HG02571 (cell line): ENCODE measurements around the gene ZBTB9.
"Not testable (repeated sequence)": the region's sequence is repeated elsewhere in the genome, so short reads cannot be mapped to it uniquely, and the experiment has no call there.

Experiments used
- ATAC-seq: cut with Tn5 transposase; IDR thresholded peaks from one replicate; pipeline ENCODE4 v1.9.1; 2021; ENCODE audit warnings: mild to moderate bottlenecking, moderate library complexity; ENCODE audit not compliant: unreplicated experiment

ZBTB9 gene

DNA sequence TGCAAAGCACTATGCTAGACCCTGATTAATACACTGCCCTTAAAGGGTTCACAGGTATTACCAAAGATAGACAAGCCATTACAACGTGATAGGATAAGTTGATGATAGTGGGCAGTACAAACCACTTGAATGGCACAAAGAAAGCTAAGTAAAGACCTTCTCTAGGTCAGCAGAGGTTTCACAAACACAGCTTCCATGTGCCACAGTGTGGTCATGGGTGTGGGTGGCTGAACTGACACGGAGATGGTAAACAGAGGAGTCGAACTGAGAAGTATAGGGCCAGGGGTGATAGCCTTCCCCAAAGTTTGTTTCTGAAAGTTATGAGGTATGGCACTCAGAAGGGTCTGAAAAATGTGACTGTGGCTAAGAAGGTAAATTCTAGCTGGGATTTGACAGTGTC lies 4.3 kb downstream of the ZBTB9 start:
- ATAC-seq = no peak

DNA sequence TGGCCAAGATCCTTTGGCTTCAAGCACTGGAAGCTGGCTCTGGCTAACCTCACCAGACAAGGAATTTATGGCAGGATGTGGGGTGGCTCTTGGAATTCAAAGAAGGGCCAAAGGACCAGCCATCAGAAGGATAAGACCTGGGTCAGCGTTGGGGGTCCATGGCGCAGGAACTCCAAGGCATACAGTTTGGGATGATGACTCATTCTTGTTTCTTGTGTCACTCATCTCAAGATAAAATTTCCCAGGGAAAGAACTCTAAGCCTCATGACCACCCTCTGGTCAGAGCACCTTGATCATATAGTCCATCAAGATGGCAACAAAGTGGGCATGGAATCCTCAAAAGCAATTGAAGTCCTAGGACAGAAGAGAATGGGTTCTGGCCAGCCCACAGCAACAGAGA lies 4.8 kb downstream of the ZBTB9 start:
- ATAC-seq = no peak

DNA sequence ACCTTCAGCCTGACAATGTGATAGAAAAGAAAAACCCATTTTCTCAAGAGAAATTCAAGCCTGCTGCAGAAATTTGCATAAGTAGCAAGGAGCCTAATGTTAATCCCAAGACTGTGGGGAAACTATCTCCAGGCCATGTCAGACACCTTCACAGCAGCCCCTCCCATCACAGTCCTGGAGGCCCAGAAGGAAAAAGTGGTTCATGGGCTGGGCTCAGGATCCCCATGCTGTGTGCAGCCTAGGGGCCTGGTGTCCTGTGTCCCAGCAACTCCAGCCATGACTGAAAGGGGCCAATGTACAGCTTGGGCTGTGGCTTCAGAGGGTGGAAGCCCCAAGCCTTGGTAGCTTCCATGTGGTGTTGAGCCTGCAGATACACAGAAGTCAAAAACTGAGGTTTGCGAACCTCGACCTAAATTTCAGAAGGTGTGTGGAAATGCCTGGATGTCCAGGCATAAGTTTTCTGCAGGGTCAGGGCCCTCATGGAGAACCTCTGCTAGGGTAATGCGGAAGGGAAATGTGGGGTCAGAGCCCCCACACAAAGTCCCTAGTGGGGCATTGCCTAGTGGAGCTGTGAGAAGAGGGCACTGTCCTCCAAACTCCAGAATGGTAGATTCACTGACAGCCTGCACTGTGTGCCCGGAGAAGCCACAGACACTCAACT lies 11.8 kb downstream of the ZBTB9 start:
- no peak for ATAC-seq

DNA sequence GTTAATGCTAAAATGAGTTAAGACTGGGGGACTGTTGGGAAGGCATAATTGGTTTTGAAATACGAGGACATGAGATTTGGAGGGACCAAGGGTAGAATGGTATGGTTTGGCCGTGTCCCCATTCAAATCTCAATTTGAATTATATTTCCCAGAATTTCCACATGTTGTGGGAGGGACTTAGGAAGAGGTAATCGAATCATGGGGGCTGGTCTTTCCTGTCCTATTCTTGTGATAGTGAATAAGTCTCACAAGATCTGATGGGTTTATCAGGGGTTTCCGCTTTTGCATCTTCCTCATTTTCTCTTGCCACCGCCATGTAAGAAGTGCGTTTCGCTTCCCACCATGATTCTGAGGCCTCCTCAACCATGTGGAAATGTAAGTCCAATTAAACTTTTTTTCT lies 12.7 kb downstream of the ZBTB9 start:
- no peak for ATAC-seq

DNA sequence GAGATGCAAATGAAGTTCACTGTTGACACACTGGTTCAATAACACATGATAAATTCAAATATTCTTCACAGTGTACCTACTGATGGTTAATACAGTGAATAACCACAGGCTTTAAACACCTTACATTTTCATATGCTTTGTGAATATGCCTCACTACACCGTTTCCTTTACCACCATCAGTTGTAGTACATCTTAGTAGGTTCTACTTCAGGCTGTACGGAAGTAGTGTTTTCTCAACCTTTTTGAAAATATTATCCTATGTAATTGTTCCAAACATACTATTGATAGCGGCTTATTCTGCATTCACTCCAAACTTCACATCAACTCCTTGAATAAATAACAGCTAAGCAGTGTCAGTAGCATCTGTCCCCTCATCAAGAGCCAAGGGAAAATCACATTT lies 15.3 kb downstream of the ZBTB9 start:
- ATAC-seq = no peak

DNA sequence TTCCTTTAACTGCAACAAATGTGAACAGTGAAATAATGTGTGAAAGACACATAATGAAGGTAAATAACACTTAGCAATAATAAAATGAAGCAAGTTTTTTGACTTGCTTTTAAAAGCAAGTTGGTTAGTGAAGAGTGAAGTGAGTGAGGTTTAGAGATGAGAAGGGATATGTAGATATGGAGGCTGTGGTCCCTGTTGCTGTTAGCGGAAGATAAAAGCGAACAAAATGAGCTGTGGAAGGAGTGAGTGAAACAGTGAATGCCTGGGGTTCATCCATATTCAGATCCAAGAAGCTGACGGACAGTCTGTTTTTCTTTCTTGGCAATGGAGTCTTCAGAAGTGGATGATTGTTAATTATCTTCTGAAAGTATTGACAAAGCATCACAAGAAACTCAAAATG lies 23.5 kb downstream of the ZBTB9 start:
- ATAC-seq = no peak

DNA sequence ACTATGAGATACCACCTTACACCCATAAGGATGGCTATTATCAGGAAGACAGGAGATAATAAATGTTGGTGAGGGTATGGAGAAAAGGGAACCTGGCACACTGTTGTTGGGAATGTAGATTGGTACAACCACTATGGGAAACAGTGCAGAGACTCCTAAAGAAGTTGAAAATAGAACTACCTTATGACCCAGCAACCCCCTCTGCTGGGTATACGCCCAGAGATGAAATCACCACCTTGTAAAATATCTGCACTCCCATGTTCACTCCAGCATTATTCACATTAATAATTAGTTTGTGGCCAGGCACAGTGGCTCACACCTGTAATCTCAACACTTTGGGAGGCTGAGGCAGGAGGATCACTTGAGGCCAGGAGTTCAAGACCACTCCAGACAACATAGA lies 26.8 kb downstream of the ZBTB9 start:
- ATAC-seq = no peak

DNA sequence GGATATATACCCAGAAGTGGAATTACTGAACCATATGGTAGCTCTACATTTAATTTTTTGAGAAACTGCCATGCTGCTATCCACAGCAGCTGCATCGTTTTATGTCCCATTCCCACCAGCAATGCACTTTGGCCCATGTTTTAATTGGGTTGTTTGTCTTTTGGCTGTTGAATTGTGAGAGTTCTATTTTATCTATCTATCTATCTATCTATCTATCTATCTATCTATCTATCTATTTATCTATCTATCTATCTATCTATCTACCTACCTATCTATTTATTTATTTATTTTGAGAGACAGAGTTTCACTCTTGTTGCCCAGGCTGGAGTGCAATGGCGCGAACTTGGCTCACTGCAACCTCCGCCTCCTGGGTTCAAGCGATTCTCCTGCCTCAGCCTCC lies 28.2 kb downstream of the ZBTB9 start:
- not testable (repeated sequence) for ATAC-seq

DNA sequence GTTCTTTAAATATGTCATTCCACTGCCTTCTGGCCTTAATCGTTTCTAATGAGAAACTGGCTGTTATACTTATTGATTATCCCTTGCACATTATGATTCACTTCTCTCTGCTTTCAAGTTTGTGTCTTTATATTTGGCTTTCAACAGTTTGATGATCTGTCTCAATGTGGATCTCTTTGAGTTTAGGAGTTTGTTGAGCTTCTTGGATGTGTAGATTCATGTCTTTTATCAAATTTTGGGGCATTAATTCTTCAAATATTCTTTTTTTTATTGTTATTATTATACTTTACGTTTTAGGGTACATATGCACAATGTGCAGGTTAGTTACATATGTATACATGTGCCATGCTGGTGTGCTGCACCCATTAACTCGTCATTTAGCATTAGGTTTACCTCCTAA lies 29.3 kb downstream of the ZBTB9 start:
- ATAC-seq = no peak

DNA sequence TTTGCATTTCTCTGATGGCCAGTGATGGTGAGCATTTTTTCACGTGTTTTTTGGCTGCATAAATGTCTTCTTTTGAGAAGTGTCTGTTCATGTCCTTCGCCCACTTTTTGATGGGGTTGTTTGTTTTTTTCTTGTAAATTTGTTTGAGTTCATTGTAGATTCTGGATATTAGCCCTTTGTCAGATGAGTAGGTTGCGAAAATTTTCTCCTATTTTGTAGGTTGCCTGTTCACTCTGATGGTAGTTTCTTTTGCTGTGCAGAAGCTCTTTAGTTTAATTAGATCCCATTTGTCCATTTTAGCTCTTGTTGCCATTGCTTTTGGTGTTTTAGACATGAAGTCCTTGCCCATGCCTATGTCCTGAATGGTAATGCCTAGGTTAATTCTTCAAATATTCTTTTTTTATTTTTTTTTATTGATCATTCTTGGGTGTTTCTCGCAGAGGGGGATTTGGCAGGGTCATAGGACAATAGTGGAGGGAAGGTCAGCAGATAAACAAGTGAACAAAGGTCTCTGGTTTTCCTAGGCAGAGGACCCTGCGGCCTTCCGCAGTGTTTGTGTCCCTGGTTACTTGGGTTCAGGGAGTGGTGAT lies 30.4 kb downstream of the ZBTB9 start:
- ATAC-seq = not testable (repeated sequence)

DNA sequence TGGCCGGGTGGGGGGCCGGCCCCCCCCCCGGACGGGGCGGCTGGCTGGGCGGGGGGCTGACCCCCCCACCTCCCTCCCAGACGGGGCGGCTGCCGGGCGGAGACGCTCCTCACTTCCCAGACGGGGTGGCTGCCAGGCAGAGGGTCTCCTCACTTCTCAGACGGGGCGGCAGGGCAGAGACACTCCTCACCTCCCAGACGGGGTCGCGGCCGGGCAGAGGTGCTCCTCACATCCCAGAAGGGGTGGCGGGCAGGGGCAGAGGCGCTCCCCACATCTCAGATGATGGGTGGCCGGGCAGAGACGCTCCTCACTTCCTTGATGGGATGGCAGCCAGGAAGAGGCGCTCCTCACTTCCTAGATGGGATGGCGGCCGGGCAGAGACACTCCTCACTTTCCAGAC lies 31.3 kb downstream of the ZBTB9 start:
- not testable (repeated sequence) for ATAC-seq

DNA sequence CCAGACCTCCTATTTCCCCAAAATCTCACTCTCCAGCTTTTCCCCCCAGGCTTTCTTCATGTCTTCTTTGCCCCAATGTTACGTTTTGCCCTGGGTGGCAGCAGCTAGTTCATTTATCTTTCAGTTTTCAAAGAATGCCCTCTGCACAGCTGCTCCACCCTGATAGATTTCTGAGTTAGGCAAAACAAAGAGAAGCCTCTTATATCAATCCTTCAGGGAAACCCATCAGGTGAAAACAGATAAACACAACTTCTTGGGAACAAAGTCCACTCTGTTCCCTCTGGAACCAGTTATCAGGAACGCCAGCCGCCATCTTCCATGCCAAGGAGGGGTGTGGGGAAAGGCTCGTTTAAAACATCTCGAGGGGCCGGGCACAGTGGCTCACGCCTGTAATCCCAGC lies 34.0 kb downstream of the ZBTB9 start:
- ATAC-seq = no peak

DNA sequence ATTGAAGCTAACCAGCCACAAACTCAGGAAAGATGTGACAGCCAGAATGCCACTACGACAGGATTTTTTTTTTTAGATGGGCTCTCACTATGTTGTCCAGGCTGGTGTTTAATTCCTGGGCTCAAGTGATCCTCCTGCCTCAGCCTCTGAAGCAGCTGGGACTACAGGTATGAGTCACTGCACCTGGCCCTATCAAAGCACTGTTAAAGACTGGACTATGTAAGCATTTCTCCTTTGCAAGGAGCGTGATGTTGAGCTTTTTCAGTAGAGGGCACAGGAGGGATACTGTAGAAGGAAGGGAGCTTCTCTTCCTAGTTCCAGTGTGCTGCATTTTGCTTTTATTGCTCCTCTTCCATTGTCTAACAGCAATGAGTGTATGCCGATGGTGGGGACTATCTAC lies 35.8 kb downstream of the ZBTB9 start:
- ATAC-seq = no peak

DNA sequence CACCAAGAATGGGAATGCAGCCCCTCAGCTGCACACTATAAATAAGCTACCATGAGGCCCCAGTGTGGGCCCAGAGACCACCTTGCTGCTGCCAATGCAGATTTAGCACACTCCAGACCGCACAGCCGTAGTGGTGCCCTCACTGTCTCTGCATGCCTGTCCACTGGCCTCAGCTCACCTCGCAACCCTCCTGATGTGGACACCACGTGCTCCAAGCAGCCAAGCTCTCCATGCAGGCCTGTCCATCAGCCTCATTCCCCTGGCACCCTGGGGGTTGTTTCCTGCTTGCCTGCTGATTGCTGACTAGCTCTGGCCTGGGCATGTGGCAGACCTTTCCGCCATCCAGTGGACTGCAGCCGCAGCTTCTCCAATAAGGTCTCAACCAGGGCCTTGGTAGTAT lies 36.2 kb downstream of the ZBTB9 start:
- ATAC-seq = no peak

DNA sequence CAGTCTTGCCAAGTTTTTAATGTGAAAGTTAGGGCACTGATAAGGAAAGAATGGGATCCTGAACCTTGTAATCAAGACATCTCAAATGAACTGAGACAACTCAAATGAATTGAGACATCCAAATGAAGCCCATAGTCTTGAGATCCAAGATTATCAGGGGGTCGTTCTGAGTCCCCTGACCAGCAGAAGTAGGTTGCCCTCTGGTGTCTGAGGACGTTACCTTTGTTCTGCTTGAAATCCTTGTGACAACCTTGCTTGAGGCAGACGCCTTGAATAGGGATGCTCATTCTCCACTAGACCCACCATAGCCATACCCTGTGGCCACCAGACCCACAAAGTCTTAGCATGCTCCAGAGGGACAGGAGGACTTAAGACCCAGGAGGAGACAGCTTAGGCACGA lies 37.7 kb downstream of the ZBTB9 start:
- ATAC-seq = no peak

DNA sequence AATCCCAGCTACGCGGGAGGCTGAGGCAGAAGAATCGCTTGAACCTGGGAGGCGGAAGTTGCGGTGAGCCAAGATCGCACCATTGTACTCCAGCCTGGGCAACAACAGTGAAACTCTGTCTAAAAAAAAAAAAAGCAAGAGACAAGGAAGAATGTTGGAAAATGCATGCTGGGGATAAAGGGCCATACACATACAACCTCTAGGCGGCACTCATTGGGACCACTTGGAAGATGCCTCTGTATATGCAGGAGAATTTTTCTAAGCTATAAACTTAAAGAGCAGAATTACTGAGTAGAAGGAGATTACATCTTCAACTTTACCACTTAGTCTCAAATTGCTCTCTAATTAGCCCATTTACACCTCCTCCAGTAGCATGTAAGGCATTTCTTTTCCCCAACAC lies 42.8 kb downstream of the ZBTB9 start:
- ATAC-seq = no peak

DNA sequence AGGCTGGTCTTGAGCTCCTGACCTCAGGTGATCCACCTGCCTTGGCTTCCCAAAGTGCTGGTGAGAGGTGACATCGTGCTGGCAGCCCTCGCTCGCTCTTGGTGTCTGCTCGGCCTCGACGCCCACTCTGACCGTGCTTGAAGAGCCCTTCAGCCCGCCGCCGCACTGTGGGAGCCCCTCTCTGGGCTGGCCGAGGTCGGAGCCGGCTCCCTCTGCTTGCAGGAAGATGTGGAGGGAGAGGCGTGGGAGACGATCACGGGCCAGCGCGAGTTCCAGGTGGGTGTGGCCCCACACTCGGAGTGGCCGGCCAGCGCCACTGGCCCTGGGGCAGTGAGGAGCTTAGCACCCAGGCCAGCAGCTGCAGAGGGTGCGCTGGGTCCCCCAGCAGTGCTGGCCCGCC lies 48.1 kb downstream of the ZBTB9 start:
- ATAC-seq = no peak

DNA sequence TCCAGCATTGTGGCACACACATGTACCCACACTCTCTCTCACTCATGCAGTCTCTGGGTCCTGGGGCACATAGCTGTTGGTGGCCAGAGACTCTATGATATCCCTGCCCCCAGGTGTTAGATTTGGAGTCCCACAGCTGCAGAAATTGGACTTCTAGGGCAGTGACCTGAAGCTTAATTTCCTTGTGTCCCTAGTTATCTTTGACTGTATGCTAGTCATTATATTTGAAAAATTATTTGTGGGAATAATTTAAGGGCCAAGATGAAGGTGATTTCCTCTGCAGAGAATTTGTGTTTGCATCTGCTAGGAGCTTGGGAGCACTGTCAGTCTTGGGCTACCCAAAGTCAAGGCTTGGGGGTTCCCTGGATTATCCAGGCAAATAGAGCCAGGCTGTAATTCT lies 50.1 kb downstream of the ZBTB9 start:
- no peak for ATAC-seq

DNA sequence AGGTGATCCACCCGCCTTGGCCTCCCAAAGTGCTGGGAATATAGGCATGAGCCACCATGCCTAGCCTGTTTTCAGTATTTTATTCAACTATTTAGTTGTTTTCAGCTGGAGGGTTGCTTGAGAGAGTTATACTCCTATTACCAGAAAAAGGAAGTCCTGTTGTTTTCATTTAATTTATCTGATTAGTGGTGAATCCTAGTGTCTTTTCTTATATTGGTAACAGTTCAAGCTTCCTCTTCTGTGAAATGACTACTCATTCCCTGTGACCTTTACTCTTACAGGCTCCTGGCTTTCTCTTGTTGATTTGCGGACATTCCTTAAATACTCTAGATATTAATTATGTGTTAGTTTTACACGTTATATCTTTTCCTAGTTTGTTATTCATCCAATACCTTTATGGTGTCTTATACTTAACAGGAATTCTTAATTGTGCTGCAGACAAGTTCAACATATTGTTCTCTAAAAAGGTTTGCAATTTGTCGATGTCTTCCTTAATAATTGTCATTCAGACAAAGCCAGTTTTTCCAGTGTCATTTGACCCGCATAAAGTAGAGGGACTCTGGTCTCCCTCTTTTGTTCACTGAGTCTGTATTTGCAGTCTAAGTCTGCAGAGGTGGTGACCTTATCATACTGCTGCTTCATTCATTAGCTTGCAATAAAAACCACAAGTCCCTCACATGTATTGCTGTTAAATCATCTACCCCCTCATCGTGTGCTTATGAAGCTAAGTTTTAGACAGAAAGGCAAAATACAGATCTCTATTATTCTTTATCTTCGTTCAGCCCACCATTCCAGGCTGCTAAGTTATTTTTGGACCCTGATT lies 51.4 kb downstream of the ZBTB9 start:
- ATAC-seq = no peak
